Measurements from ENCODE around the gene SLC8B1. TPM values are rescaled to one million over a fixed set of nuclear protein-coding genes. Genes with fewer than 3 reads are reported as not detected.

Gene SLC8B1
- total RNA-seq, 1 experiment from 2014 or later: 34.1 TPM

DNA sequence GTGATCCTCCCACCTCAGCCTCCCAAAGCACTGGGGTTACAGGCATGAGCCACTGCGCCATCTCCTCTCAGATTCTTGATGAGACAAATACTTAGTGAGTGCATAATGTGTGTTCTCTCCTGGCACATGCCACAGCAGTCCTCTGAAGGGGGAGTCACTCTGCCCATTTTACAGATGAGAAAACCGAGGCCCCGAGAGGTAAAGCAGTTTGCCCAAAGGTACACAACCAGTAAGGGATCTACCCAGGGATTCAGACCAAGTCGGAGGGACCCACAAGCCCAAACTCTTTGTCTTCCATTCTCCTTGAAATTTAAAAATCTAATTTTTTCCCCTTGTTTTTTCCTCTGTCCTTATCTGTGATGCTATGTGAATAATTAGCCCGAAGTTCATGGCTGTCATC is 29.8 kb upstream of the SLC8B1 start:
- Histone ChIP-seq H4K20me1 (ENCODE audit: low read length) (peaks cover 7% of the 10 kb centered on the region; the same call in 1 of the 2 replicates), H3K27me3 (ENCODE audit: low read length) (no peaks in the 10 kb centered on the region), H3K9ac (ENCODE audit: low read length) (no peak overlapping the region), H3K27ac (ENCODE audit: low read length) (no peak overlapping the region), H3K36me3 (ENCODE audit: low read depth, low read length) (no peaks in the 10 kb centered on the region), H3K9me3 (ENCODE audit: low read length) (no peaks in the 10 kb centered on the region), H3K9me2 (replicated peaks; ENCODE audit: low read length) (no peaks in the 10 kb centered on the region), H3K79me2 (ENCODE audit: low read length) (peaks cover 13% of the 10 kb centered on the region), H3K4me2 (ENCODE audit: low read length) (no peak overlapping the region), H3K4me1 (ENCODE audit: insufficient read depth, low read length) (peaks cover 6% of the 10 kb centered on the region), H2AFZ (ENCODE audit: low read length) (no peak overlapping the region), H3F3A (ENCODE audit: low read length, unreplicated experiment) (no peaks in the 10 kb centered on the region), H3K4me3 (ENCODE audit: low read length) (no peak overlapping the region)
- no TSS peak for BruUV-seq (replicated peaks)
- ATAC-seq (no peak), DNase-seq (no peak)
- ChIA-PET POLR2A (ENCODE audit: unreplicated experiment) (no interaction called here), CTCF (interaction anchor here (0.6 kb wide), 1 partner anchor 15 kb away, joined by 3 read pairs; no protein-coding TSS in a partner anchor)
- TF ChIP-seq EZH2 (IDR thresholded peaks at IDR 0.05; ENCODE audit: low read length, unreplicated experiment) (no peak), EZH2phosphoT487 (IDR thresholded peaks at IDR 0.05; ENCODE audit: borderline replicate concordance, low read length) (no peak)
- TF ChIP-seq, protein P1, sequence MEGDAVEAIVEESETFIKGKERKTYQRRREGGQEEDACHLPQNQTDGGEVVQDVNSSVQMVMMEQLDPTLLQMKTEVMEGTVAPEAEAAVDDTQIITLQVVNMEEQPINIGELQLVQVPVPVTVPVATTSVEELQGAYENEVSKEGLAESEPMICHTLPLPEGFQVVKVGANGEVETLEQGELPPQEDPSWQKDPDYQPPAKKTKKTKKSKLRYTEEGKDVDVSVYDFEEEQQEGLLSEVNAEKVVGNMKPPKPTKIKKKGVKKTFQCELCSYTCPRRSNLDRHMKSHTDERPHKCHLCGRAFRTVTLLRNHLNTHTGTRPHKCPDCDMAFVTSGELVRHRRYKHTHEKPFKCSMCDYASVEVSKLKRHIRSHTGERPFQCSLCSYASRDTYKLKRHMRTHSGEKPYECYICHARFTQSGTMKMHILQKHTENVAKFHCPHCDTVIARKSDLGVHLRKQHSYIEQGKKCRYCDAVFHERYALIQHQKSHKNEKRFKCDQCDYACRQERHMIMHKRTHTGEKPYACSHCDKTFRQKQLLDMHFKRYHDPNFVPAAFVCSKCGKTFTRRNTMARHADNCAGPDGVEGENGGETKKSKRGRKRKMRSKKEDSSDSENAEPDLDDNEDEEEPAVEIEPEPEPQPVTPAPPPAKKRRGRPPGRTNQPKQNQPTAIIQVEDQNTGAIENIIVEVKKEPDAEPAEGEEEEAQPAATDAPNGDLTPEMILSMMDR (conservative IDR thresholded peaks at IDR 0.05; ENCODE audit: low read depth, low read length): no peak
- intact Hi-C loops (cut with micrococcal nuclease): no loop called here

DNA sequence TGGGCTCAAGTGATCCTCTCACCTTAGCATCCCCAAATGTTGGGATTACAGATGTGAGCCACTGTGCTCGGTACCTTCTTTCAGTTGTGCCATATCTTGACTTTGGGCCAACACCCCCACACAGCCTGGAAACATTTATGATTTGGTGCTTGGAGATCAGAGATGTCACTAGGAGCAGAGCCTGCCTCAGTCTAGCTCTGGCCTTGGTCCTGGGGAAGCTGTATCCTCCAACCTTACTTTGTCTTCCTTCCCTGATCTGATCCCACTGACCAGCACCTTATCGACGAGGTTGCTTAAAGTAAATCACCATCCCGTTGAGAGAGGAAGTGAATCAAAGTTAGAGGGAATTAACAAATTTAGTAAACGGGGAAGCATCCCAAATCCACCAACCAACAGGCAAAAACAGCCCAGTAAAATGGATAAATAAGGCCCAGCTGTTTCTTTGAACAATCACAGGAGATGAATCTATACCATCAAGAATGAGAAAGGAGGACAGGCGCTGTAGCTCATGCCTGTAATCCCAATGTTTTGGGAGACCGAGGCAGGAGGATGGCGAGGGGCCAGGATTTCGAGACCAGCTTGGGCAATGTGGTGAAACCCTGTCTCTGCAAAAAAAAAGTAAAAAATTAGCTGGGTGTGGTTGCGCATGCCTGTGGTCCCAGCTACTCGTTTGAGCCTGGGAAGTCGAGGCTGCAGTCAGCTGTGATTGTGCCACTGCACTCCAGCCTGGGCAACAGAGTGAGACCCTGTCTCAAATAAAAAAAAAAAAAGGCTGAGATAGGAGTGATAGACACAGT is 26.9 kb upstream of the SLC8B1 start:
- BruUV-seq (replicated peaks): no TSS peak
- Histone ChIP-seq H3K79me2 (ENCODE audit: low read length) (peaks cover 25% of the 10 kb centered on the region), H3K27me3 (ENCODE audit: low read length) (no peaks in the 10 kb centered on the region), H2AFZ (ENCODE audit: low read length) (no peak overlapping the region), H3K36me3 (ENCODE audit: low read depth, low read length) (no peaks in the 10 kb centered on the region), H3K9me3 (ENCODE audit: low read length) (no peaks in the 10 kb centered on the region), H3K4me1 (ENCODE audit: insufficient read depth, low read length) (peaks cover 12% of the 10 kb centered on the region), H3K27ac (ENCODE audit: low read length) (no peak overlapping the region), H4K20me1 (ENCODE audit: low read length) (peaks cover 12% of the 10 kb centered on the region; the same call in 1 of the 2 replicates), H3F3A (ENCODE audit: low read length, unreplicated experiment) (peaks cover 4% of the 10 kb centered on the region), H3K4me3 (ENCODE audit: low read length) (no peak overlapping the region), H3K4me2 (ENCODE audit: low read length) (no peak overlapping the region), H3K9ac (ENCODE audit: low read length) (no peak overlapping the region), H3K9me2 (replicated peaks; ENCODE audit: low read length) (no peaks in the 10 kb centered on the region)
- ATAC-seq (no peak), DNase-seq (no peak)
- ChIA-PET CTCF (no interaction called here), POLR2A (ENCODE audit: unreplicated experiment) (no interaction called here)
- intact Hi-C loops (cut with micrococcal nuclease): no loop called here
- TF ChIP-seq EZH2 (IDR thresholded peaks at IDR 0.05; ENCODE audit: low read length, unreplicated experiment) (no peak), EZH2phosphoT487 (IDR thresholded peaks at IDR 0.05; ENCODE audit: borderline replicate concordance, low read length) (no peak)
- TF ChIP-seq, protein P1 (conservative IDR thresholded peaks at IDR 0.05; ENCODE audit: low read depth, low read length): no peak
